Liver (tissue), 9 donors: ENCODE data around the gene STK33. TPM values are rescaled to one million over a fixed set of nuclear protein-coding genes. Genes with fewer than 3 reads are reported as not detected.

Source experiments
- DNase-seq: peaks from one replicate; pipeline ENCODE4 v3.0.0-alpha.2; 2017; ENCODE audit warnings: low spot score
- H3K27ac ChIP-seq, 2 donors: one replicate each; pipeline ENCODE4 v1.7.0; 2013; ENCODE audit warnings: inconsistent platforms in 2 of 2, low read length in 2 of 2, control low read depth in 1 of 2, low read depth in 1 of 2, mild to moderate bottlenecking in 1 of 2
- H3K27me3 ChIP-seq, 4 donors: one replicate each; pipeline versions ENCODE4 v1.6.1 to v1.7.0; 2013; ENCODE audit warnings: low read length in 3 of 4, inconsistent platforms in 1 of 4, mild to moderate bottlenecking in 1 of 4, moderate library complexity in 1 of 4; ENCODE audit not compliant: control insufficient read depth in 4 of 4, insufficient read depth in 4 of 4
- H3K36me3 ChIP-seq, 4 donors: one replicate each; pipeline versions ENCODE4 v1.6.1 to v1.7.0; 2013; ENCODE audit warnings: low read length in 3 of 4, mild to moderate bottlenecking in 3 of 4, low read depth in 1 of 4, moderate library complexity in 1 of 4; ENCODE audit not compliant: control insufficient read depth in 4 of 4, insufficient read depth in 3 of 4
- H3K4me1 ChIP-seq, 4 donors: one replicate each; pipeline versions ENCODE4 v1.6.1 to v1.7.0; 2013; ENCODE audit warnings: low read length in 3 of 4, mild to moderate bottlenecking in 3 of 4, moderate library complexity in 1 of 4; ENCODE audit not compliant: control insufficient read depth in 4 of 4, insufficient read depth in 4 of 4
- H3K4me3 ChIP-seq, 3 donors: one replicate each; pipeline versions ENCODE4 v1.6.1 to v1.7.0; 2013; ENCODE audit warnings: low read length in 3 of 3, control low read depth in 1 of 3, low read depth in 1 of 3, mild to moderate bottlenecking in 1 of 3
- H3K9ac ChIP-seq, 2 donors: one replicate each; pipeline ENCODE4 v1.7.0; 2013; ENCODE audit warnings: low read length in 2 of 2, mild to moderate bottlenecking in 2 of 2, moderate library complexity in 2 of 2, control low read depth in 1 of 2, low read depth in 1 of 2
- H3K9me3 ChIP-seq, 4 donors: one replicate each; pipeline versions ENCODE4 v1.6.1 to v1.7.0; 2013; ENCODE audit warnings: low read length in 3 of 4; ENCODE audit not compliant: control insufficient read depth in 4 of 4
- FOXA1 ChIP-seq: IDR thresholded peaks from 2 replicates; pipeline ENCODE4 v1.6.1; 2016; ENCODE audit warnings: antibody characterized with exemption
- FOXA2 ChIP-seq: IDR thresholded peaks from 2 replicates; pipeline ENCODE4 v1.6.1; 2016; ENCODE audit warnings: antibody characterized with exemption
- GABPA ChIP-seq, 2 donors: IDR thresholded peaks in 1 of 2; conservative IDR thresholded peaks in 1 of 2; 2 replicates each; pipeline ENCODE4 v1.6.1; 2016; ENCODE audit warnings: antibody characterized with exemption in 2 of 2, mild to moderate bottlenecking in 1 of 2, moderate library complexity in 1 of 2
- HNF4A ChIP-seq, 2 donors: conservative IDR thresholded peaks; 2 replicates each; pipeline ENCODE4 v1.6.1; 2016; ENCODE audit warnings: antibody characterized with exemption in 2 of 2, mild to moderate bottlenecking in 2 of 2
- HNF4G ChIP-seq: IDR thresholded peaks from 2 replicates; pipeline ENCODE4 v1.6.1; 2016; ENCODE audit warnings: antibody characterized with exemption
- JUND ChIP-seq, 2 donors: IDR thresholded peaks; 2 replicates each; pipeline ENCODE4 v1.6.1; 2016; ENCODE audit warnings: antibody characterized with exemption in 2 of 2
- NR2F2 ChIP-seq: IDR thresholded peaks from 2 replicates; pipeline ENCODE4 v1.6.1; 2016; ENCODE audit warnings: antibody characterized with exemption
- RAD21 ChIP-seq, 2 donors: IDR thresholded peaks; 2 replicates each; pipeline ENCODE4 v1.6.1; 2016; ENCODE audit warnings: antibody characterized with exemption in 2 of 2, mild to moderate bottlenecking in 2 of 2
- RXRA ChIP-seq, 2 donors: IDR thresholded peaks; 2 replicates each; pipeline ENCODE4 v1.6.1; 2017 to 2018; ENCODE audit warnings: antibody characterized with exemption in 2 of 2, mild to moderate bottlenecking in 1 of 2
- SP1 ChIP-seq: IDR thresholded peaks from 2 replicates; pipeline ENCODE4 v1.6.1; 2018; ENCODE audit warnings: antibody characterized with exemption, mild to moderate bottlenecking
- TAF1 ChIP-seq: conservative IDR thresholded peaks from 2 replicates; pipeline ENCODE4 v1.6.1; 2016; ENCODE audit warnings: antibody characterized with exemption, mild to moderate bottlenecking
- YY1 ChIP-seq: IDR thresholded peaks from 2 replicates; pipeline ENCODE4 v1.6.1; 2016; ENCODE audit warnings: antibody characterized with exemption, mild to moderate bottlenecking
- WGBS: extraction: QIAGEN DNeasy Blood & Tissue Kit; methylation state at CpG from one replicate; pipeline ENCODE4 v1.1.7; 2013; 5-methylcytosine and 5-hydroxymethylcytosine counted together
- polyA plus RNA-seq, 2 donors: library from polyadenylated mRNA; stranded (reverse) in 1 of 2; unstranded in 1 of 2; fragments of 200-250 nt in 1 of 2; fragments of >200 nt in 1 of 2; fragmentation: Nextera tagmentation in 1 of 2; extraction: Ambion mirVana in 1 of 2; gene quantifications; one replicate each; pipeline versions ENCODE4 v1.2.1 to v1.2.3, GENCODE V29; 2013 to 2015
- total RNA-seq, 2 donors: library from RNA; depleted of rRNA; stranded (reverse); fragments of >200 nt; gene quantifications; one replicate each; pipeline ENCODE4 v1.2.3, GENCODE V29; 2014
- TF ChIP-seq, protein P1 (sequence below): IDR thresholded peaks from 2 replicates; pipeline ENCODE4 v1.6.1; 2016; ENCODE audit warnings: antibody characterized with exemption
- TF ChIP-seq, protein P2 (sequence below): IDR thresholded peaks from 2 replicates; pipeline ENCODE4 v1.6.1; 2016; ENCODE audit warnings: antibody characterized with exemption
- TF ChIP-seq, protein P3 (sequence below): IDR thresholded peaks from 2 replicates; pipeline ENCODE4 v1.6.1; 2016; ENCODE audit warnings: antibody characterized with exemption
- donor health status: healthy.
- donor health status: healthy.
- donor health status: healthy.
- donor health status: healthy.
- donor health status: healthy.

STK33 gene
- total and polyA plus RNA-seq, 4 donors = 0.09 to 1.1 (median 0.52) TPM

DNA sequence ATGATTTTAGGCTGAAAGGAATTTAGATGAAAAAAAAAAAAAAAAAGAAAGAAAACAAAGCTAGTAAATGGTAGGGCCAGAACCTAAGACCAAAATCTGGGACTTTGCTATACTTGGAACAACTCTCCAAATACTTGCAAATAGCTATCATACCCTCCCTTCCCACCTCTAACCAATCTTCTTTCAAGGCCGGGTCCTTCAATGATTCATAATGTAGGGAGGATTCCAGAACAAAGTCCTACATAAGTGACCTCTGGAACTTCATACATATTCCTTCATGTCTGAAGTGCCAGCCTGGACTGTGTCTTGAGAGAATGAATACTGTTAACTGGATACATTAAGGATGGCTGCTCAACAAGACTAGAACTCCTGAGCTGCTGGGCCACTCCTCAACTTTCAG, 9.9 kb downstream of the STK33 start:
- Histone ChIP-seq H3K27me3 (no peaks in the 10 kb centered on the region), H3K4me1 (no peaks in the 10 kb centered on the region), H3K27ac (no peak overlapping the region), H3K4me3 (no peak overlapping the region), H3K9ac (no peak overlapping the region), H3K36me3 (no peaks in the 10 kb centered on the region), H3K9me3 (peaks cover 0 to 4% (median 0%) of the 10 kb centered on the region in 4 donors)
- TF ChIP-seq HNF4G = no peak
- no peak for DNase-seq
- 89% methylated on average over 1 of the region's 1 CpG for WGBS

DNA sequence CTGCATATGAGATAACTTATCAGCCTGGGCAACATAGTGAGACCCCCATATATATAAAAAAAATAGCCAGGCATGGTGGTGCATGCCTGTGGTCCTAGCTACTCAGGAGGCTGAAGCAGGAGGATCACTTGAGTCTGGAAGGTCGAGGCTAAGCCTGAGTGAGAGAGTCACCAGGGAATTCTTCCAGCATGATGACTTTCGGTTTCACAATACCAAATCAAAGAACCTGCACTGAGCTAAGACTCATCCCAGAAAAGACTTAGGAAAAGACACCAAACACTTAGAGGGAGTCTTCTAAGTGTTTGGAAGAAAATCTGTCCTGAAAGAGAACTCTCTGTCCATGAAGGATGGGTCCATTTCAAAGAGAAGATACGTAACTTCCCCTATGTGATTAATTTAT, 12.7 kb downstream of the STK33 start:
- no peaks in the 10 kb centered on the region for H3K36me3 ChIP-seq
- WGBS = 88% methylated on average over 3 of the region's 3 CpGs
- H3K4me3 ChIP-seq = no peak overlapping the region

DNA sequence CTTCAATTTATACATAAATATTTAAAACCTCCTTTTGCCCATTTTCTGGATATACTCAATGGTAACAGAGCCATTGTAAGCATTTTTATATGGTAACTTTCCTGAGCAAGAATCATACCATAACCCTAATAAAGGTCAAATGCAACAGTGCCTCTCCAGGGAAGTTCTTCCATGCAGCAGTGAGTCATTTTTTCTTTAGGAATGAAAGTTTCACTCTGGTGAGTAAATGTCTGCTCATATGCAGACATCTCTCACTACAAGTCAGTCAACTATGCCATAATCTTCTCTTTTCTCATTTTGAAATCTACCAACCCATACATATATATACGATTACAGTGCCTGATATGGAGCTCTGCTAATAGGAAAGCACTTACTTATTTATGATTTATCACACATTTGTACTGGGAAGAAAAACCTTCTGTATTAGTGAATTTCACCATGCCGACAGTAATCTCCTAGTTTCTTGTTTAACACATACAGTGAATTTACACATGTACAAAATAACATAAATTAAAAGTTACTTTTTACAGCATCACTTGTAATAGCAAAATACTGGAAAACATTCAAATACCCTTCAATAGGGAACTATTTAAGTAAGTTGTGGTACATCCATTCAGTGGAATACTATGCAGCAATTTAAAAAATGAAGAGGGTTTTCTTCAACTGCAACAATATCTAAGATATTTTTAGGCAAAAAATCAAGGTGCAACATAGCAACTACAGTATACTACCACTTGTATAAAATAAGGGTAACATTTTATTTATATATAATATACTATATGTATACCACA, 16.0 kb downstream of the STK33 start:
- WGBS = 96% methylated on average over 2 of the region's 2 CpGs

More for the DNA sequence above, 12.7 kb downstream of the STK33 start:
- DNase-seq = no peak
- no peak overlapping the region for H3K27ac ChIP-seq
- TF ChIP-seq FOXA1 (no peak), SP1 (no peak), HNF4G (no peak), FOXA2 (no peak), RAD21 (IDR thresholded peaks at IDR 0.05) (no peak), NR2F2 (no peak), YY1 (no peak), RXRA (IDR thresholded peaks at IDR 0.05) (no peak), TAF1 (no peak), JUND (IDR thresholded peaks at IDR 0.05) (no peak), GABPA (IDR thresholded peaks at IDR 0.05 in 1 of 2, conservative IDR thresholded peaks at IDR 0.05 in 1 of 2) (no peak), HNF4A (conservative IDR thresholded peaks at IDR 0.05) (no peak)
- TF ChIP-seq, protein P1, sequence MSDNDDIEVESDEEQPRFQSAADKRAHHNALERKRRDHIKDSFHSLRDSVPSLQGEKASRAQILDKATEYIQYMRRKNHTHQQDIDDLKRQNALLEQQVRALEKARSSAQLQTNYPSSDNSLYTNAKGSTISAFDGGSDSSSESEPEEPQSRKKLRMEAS = no peak
- TF ChIP-seq, protein P2, sequence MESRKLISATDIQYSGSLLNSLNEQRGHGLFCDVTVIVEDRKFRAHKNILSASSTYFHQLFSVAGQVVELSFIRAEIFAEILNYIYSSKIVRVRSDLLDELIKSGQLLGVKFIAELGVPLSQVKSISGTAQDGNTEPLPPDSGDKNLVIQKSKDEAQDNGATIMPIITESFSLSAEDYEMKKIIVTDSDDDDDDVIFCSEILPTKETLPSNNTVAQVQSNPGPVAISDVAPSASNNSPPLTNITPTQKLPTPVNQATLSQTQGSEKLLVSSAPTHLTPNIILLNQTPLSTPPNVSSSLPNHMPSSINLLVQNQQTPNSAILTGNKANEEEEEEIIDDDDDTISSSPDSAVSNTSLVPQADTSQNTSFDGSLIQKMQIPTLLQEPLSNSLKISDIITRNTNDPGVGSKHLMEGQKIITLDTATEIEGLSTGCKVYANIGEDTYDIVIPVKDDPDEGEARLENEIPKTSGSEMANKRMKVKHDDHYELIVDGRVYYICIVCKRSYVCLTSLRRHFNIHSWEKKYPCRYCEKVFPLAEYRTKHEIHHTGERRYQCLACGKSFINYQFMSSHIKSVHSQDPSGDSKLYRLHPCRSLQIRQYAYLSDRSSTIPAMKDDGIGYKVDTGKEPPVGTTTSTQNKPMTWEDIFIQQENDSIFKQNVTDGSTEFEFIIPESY = no peak
- TF ChIP-seq, protein P3, sequence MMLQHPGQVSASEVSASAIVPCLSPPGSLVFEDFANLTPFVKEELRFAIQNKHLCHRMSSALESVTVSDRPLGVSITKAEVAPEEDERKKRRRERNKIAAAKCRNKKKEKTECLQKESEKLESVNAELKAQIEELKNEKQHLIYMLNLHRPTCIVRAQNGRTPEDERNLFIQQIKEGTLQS = no peak
- no peaks in the 10 kb centered on the region for H3K4me1 ChIP-seq
- H3K27me3 ChIP-seq = no peaks in the 10 kb centered on the region
- no peaks in the 10 kb centered on the region for H3K9me3 ChIP-seq
- no peak overlapping the region for H3K9ac ChIP-seq

More for the DNA sequence above, 16.0 kb downstream of the STK33 start:
- no peaks in the 10 kb centered on the region for H3K27me3 ChIP-seq
- TF ChIP-seq HNF4A (conservative IDR thresholded peaks at IDR 0.05) (no peak), HNF4G (no peak)
- TF ChIP-seq, protein P1 = no peak
- H3K36me3 ChIP-seq = no peaks in the 10 kb centered on the region
- DNase-seq = no peak
- no peak overlapping the region for H3K9ac ChIP-seq
- H3K9me3 ChIP-seq = no peaks in the 10 kb centered on the region
- no peak overlapping the region for H3K4me3 ChIP-seq
- H3K27ac ChIP-seq = no peak overlapping the region
- H3K4me1 ChIP-seq = no peaks in the 10 kb centered on the region
